T-helper 17 cell (primary cell): ENCODE measurements around the gene YIPF7. TPM values are rescaled to one million over a fixed set of nuclear protein-coding genes. Genes with fewer than 3 reads are reported as not detected.

ENCODE experiments used
- total RNA-seq, 4 donors: library from RNA in 2 of 4; stranded (reverse) in 2 of 4; gene quantifications; one replicate each; pipeline ENCODE4 v1.2.3 and lab custom pipeline; 2022 to 2026

YIPF7 gene
- total RNA-seq, 2 donors from 2014 or later, result not detected

Other genes starting within 250 kb of the YIPF7 start
- gene KCTD8, start 202.8 kb downstream of the YIPF7 start, total RNA-seq, result not detected
- 10 to 100 TPM; 15.7 to 19.3 TPM for gene GUF1, start 26.8 kb upstream of the YIPF7 start, total RNA-seq
- 1 to 10 TPM; 7.6 to 8.4 TPM for gene GNPDA2, start 74.9 kb upstream of the YIPF7 start, total RNA-seq